Central memory CD4-positive, alpha-beta T cell (primary cell): Measurements from ENCODE around the gene ITIH6.
"Not testable (repeated sequence)": the region's sequence is repeated elsewhere in the genome, so short reads cannot be mapped to it uniquely, and the experiment has no call there.

Experiments used
- DNase-seq: peaks from one replicate; pipeline ENCODE4 v3.0.0; 2022
- total RNA-seq, 3 experiments: gene quantifications; one replicate each; lab custom pipeline; 2026; lab: John Stamatoyannopoulos, UW

The ITIH6 gene
- total RNA-seq, result 0 to 0.19 (median 0) reads per million in 3 experiments

GRCh38 chrX:54798137-54798536, at the start of gene ITIH6:
Gene ITIH6, minus strand, starts transcription at chrX:54798255. Its CDS starts 45 bp downstream, at chrX:54798210.
- no peak for DNase-seq

- not testable (repeated sequence) for DNase-seq
Measured at GRCh38 chrX:54847700-54848099, 49.6 kb upstream of the ITIH6 start.

- no peak for DNase-seq
Measured at GRCh38 chrX:54843050-54843449, 45.0 kb upstream of the ITIH6 start.

GRCh38 chrX:54842607-54843006, 44.6 kb upstream of the ITIH6 start:
- no peak for DNase-seq

GRCh38 chrX:54841184-54841874, 43.3 kb upstream of the ITIH6 start:
- not testable (repeated sequence) for DNase-seq

GRCh38 chrX:54838583-54838982, 40.5 kb upstream of the ITIH6 start:
- no peak for DNase-seq

- no peak for DNase-seq
Measured at GRCh38 chrX:54826598-54826997, 28.5 kb upstream of the ITIH6 start.

- DNase-seq, result no peak
Measured at GRCh38 chrX:54825716-54826438, 27.8 kb upstream of the ITIH6 start.

GRCh38 chrX:54824722-54825121, 26.7 kb upstream of the ITIH6 start:
- DNase-seq, result no peak

GRCh38 chrX:54824195-54824594, 26.1 kb upstream of the ITIH6 start:
- DNase-seq, result no peak

GRCh38 chrX:54821310-54821709, 23.3 kb upstream of the ITIH6 start:
- DNase-seq, result no peak

- DNase-seq, result no peak
Measured at GRCh38 chrX:54820737-54821136, 22.7 kb upstream of the ITIH6 start.

- DNase-seq, result no peak
Measured at GRCh38 chrX:54819201-54819600, 21.1 kb upstream of the ITIH6 start.

- no peak for DNase-seq
Measured at GRCh38 chrX:54818221-54818620, 20.2 kb upstream of the ITIH6 start.

GRCh38 chrX:54817220-54817820, 19.3 kb upstream of the ITIH6 start:
- DNase-seq, result no peak

- DNase-seq, result no peak
Measured at GRCh38 chrX:54812306-54812705, 14.3 kb upstream of the ITIH6 start.

- no peak for DNase-seq
Measured at GRCh38 chrX:54811301-54811885, 13.3 kb upstream of the ITIH6 start.

GRCh38 chrX:54810532-54810931, 12.5 kb upstream of the ITIH6 start:
- no peak for DNase-seq

- DNase-seq, result peak; percentile 88
Measured at GRCh38 chrX:54808605-54809483, 10.8 kb upstream of the ITIH6 start.

GRCh38 chrX:54808109-54808604, 10.1 kb upstream of the ITIH6 start:
- DNase-seq, result no peak

GRCh38 chrX:54807524-54808108, 9.6 kb upstream of the ITIH6 start, which contains the start of gene MAGED2:
Gene MAGED2, plus strand, starts transcription at chrX:54807745. Its CDS starts 1,587 bp downstream, at chrX:54809332.
- peak; percentile 40 for DNase-seq

GRCh38 chrX:54799046-54799445, 991 bp upstream of the ITIH6 start:
- no peak for DNase-seq
